Neuronal stem cell (in vitro differentiated cells): ENCODE data around the gene SERF1A.
"Not testable (repeated sequence)": the region's sequence is repeated elsewhere in the genome, so short reads cannot be mapped to it uniquely, and the experiment has no call there.

Experiments
- DNase-seq: peaks from one replicate; pipeline ENCODE4 v3.0.0-alpha.2; 2013; ENCODE audit warnings: low spot score
- H2AFZ ChIP-seq: one replicate; pipeline ENCODE4 v1.6.1; 2013; ENCODE audit warnings: mild to moderate bottlenecking, low read length, inconsistent platforms
- H2AK5ac ChIP-seq: 2 replicates; pipeline ENCODE4 v1.6.1; 2013; ENCODE audit warnings: low read depth, mild to moderate bottlenecking, inconsistent platforms, low read length, moderate library complexity, mixed read lengths
- H2BK120ac ChIP-seq: 2 replicates; pipeline ENCODE4 v1.6.1; 2013; ENCODE audit warnings: low read depth, mild to moderate bottlenecking, inconsistent platforms, low read length, moderate library complexity, mixed read lengths
- H2BK12ac ChIP-seq: one replicate; pipeline ENCODE4 v1.6.1; 2013; ENCODE audit warnings: low read length, inconsistent platforms
- H2BK15ac ChIP-seq: 2 replicates; pipeline ENCODE4 v1.6.1; 2013; ENCODE audit warnings: mild to moderate bottlenecking, low read length, inconsistent platforms, mixed read lengths
- H2BK5ac ChIP-seq: one replicate; pipeline ENCODE4 v1.6.1; 2013; ENCODE audit warnings: inconsistent platforms, mild to moderate bottlenecking, low read length, moderate library complexity
- H3K14ac ChIP-seq: one replicate; pipeline ENCODE4 v1.6.1; 2013; ENCODE audit warnings: low read length, inconsistent platforms
- H3K18ac ChIP-seq: 2 replicates; pipeline ENCODE4 v1.6.1; 2013; ENCODE audit warnings: low read length, inconsistent platforms
- H3K23ac ChIP-seq: 2 replicates; pipeline ENCODE4 v1.6.1; 2013; ENCODE audit warnings: low read depth, mild to moderate bottlenecking, mixed read lengths, low read length, inconsistent platforms; ENCODE audit not compliant: poor library complexity
- H3K27ac ChIP-seq: replicated peaks from 3 replicates; pipeline ENCODE4 v1.5.1; 2013; ENCODE audit warnings: low read length, inconsistent platforms
- H3K27me3 ChIP-seq, 3 experiments: 2 replicates each; pipeline ENCODE4 v1.6.1; 2013; ENCODE audit warnings: low read length in 3 of 3, mild to moderate bottlenecking in 2 of 3, inconsistent platforms in 1 of 3, low read depth in 1 of 3, mixed read lengths in 1 of 3, moderate library complexity in 1 of 3; ENCODE audit not compliant: control insufficient read depth in 3 of 3, insufficient read depth in 3 of 3
- H3K36me3 ChIP-seq, 2 donors: replicated peaks in 1 of 2; 2 replicates each; pipeline ENCODE4 v1.6.1; 2013; ENCODE audit warnings: low read length in 2 of 2; ENCODE audit not compliant: control insufficient read depth in 2 of 2, insufficient read depth in 2 of 2
- H3K4ac ChIP-seq: 2 replicates; pipeline ENCODE4 v1.6.1; 2013; ENCODE audit warnings: inconsistent platforms, mild to moderate bottlenecking, low read length, moderate library complexity
- H3K4me1 ChIP-seq, 2 donors: 1 replicate in 1 of 2; 2 replicates in 1 of 2; pipeline ENCODE4 v1.6.1; 2013; ENCODE audit warnings: low read length in 2 of 2, low read depth in 1 of 2; ENCODE audit not compliant: control insufficient read depth in 2 of 2, insufficient read depth in 1 of 2
- H3K4me2 ChIP-seq: one replicate; pipeline ENCODE4 v1.6.1; 2013; ENCODE audit warnings: mild to moderate bottlenecking, low read length, inconsistent platforms; ENCODE audit not compliant: insufficient read depth, poor library complexity, severe bottlenecking
- H3K4me3 ChIP-seq, 2 donors: 2 replicates each; pipeline ENCODE4 v1.5.1; 2013; ENCODE audit warnings: low read length in 2 of 2, mild to moderate bottlenecking in 2 of 2, inconsistent platforms in 1 of 2, moderate library complexity in 1 of 2
- H3K79me1 ChIP-seq: one replicate; pipeline ENCODE4 v1.6.1; 2013; ENCODE audit warnings: low read depth, mild to moderate bottlenecking, inconsistent platforms, low read length, moderate library complexity
- H3K9ac ChIP-seq: one replicate; pipeline ENCODE4 v1.6.1; 2013; ENCODE audit warnings: mild to moderate bottlenecking, low read depth, low read length, inconsistent platforms; ENCODE audit not compliant: poor library complexity
- H3K9me3 ChIP-seq, 2 donors: replicated peaks in 1 of 2; 2 replicates each; pipeline versions ENCODE3 to v1.6.1; 2013; ENCODE audit warnings: low read length in 2 of 2, mild to moderate bottlenecking in 2 of 2, inconsistent platforms in 1 of 2, low read depth in 1 of 2, mixed read lengths in 1 of 2, moderate library complexity in 1 of 2; ENCODE audit not compliant: control insufficient read depth in 2 of 2, insufficient read depth in 1 of 2
- H4K8ac ChIP-seq: one replicate; pipeline ENCODE4 v1.6.1; 2013; ENCODE audit warnings: low read depth, mild to moderate bottlenecking, inconsistent platforms, low read length, moderate library complexity
- H4K91ac ChIP-seq: one replicate; pipeline ENCODE4 v1.6.1; 2013; ENCODE audit warnings: low read length, low read depth, mild to moderate bottlenecking, inconsistent platforms; ENCODE audit not compliant: poor library complexity
- WGBS, 2 donors: extraction: QIAGEN DNeasy Blood & Tissue Kit; methylation state at CpG; one replicate each; pipeline ENCODE4 v1.1.7; 2013; ENCODE audit warnings: missing lambda C conversion rate in 2 of 2, mixed read lengths in 1 of 2; ENCODE audit not compliant: insufficient read length in 2 of 2, insufficient replicate concordance in 1 of 2; ENCODE audit errors: extremely low coverage in 2 of 2; 5-methylcytosine and 5-hydroxymethylcytosine counted together

Gene SERF1A

GRCh38 chr5:70901272-70901571 lies 753 bp downstream of the SERF1A start:
- WGBS, 2 donors: no CpG with 5 or more reads among the region's 5 CpGs
- not testable (repeated sequence) for H3K4me2 ChIP-seq, H2BK5ac ChIP-seq, H3K4me1 ChIP-seq, H4K8ac ChIP-seq, H3K9me3 ChIP-seq, H3K36me3 ChIP-seq, H2BK12ac ChIP-seq, H3K27me3 ChIP-seq, H3K4me3 ChIP-seq, DNase-seq, H3K27ac ChIP-seq, H2AFZ ChIP-seq, H2BK15ac ChIP-seq, H3K23ac ChIP-seq, H3K18ac ChIP-seq, H2AK5ac ChIP-seq, H4K91ac ChIP-seq, H3K4ac ChIP-seq, H3K9ac ChIP-seq, H3K79me1 ChIP-seq, H3K14ac ChIP-seq, H2BK120ac ChIP-seq

GRCh38 chr5:70906624-70907023 lies 6.2 kb downstream of the SERF1A start:
- not testable (repeated sequence) for H3K27me3 ChIP-seq, H3K79me1 ChIP-seq, H2BK15ac ChIP-seq, H3K27ac ChIP-seq, H2BK5ac ChIP-seq, H3K4me1 ChIP-seq, H3K4ac ChIP-seq, H3K36me3 ChIP-seq, H2BK12ac ChIP-seq, H3K9me3 ChIP-seq, H2BK120ac ChIP-seq, H3K23ac ChIP-seq, H3K4me2 ChIP-seq, H3K9ac ChIP-seq, H3K14ac ChIP-seq, H4K91ac ChIP-seq, DNase-seq, H2AK5ac ChIP-seq, H2AFZ ChIP-seq, H4K8ac ChIP-seq, H3K18ac ChIP-seq, H3K4me3 ChIP-seq
- WGBS, 2 donors: no CpG with 5 or more reads among the region's 5 CpGs

GRCh38 chr5:70916829-70917228 lies 16.4 kb downstream of the SERF1A start:
- H3K23ac ChIP-seq, H3K27ac ChIP-seq, H3K9ac ChIP-seq, DNase-seq, H3K9me3 ChIP-seq, H3K27me3 ChIP-seq, H3K4me3 ChIP-seq, H3K4me1 ChIP-seq, H3K36me3 ChIP-seq, H2BK120ac ChIP-seq, H3K4ac ChIP-seq, H3K79me1 ChIP-seq, H2BK5ac ChIP-seq, H2BK15ac ChIP-seq, H2AK5ac ChIP-seq, H3K18ac ChIP-seq, H3K4me2 ChIP-seq, H4K91ac ChIP-seq, H4K8ac ChIP-seq, H2BK12ac ChIP-seq, H3K14ac ChIP-seq, H2AFZ ChIP-seq: not testable (repeated sequence)

GRCh38 chr5:70925211-70925562 lies 24.7 kb downstream of the SERF1A start:
- not testable (repeated sequence) for H3K23ac ChIP-seq, H2BK5ac ChIP-seq
- no CpG with 5 or more reads among the region's 16 CpGs for WGBS, 2 donors

More at GRCh38 chr5:70925211-70925562, 24.7 kb downstream of the SERF1A start:
- H2AK5ac ChIP-seq, H3K4ac ChIP-seq, H2BK12ac ChIP-seq, H3K4me1 ChIP-seq, H3K27me3 ChIP-seq, H3K27ac ChIP-seq, H4K8ac ChIP-seq, H2BK15ac ChIP-seq, H2BK120ac ChIP-seq, H3K18ac ChIP-seq, H3K14ac ChIP-seq, H4K91ac ChIP-seq, H3K79me1 ChIP-seq, H3K36me3 ChIP-seq, H3K9ac ChIP-seq, H2AFZ ChIP-seq, H3K4me2 ChIP-seq, DNase-seq, H3K9me3 ChIP-seq, H3K4me3 ChIP-seq: not testable (repeated sequence)
